Tibial artery (tissue), 4 donors: ENCODE results near the gene BPIFA3.

Source experiments
- DNase-seq, 2 donors: peaks; one replicate each; pipeline ENCODE4 v3.0.0-alpha.2; 2019
- H3K27ac ChIP-seq, 2 donors: fragments of 200-600 bp; sonication (generic) in 1 of 2; 1 replicate in 1 of 2; 2 replicates in 1 of 2; pipeline ENCODE4 v1.5.1; 2018 to 2019; ENCODE audit warnings: mild to moderate bottlenecking in 1 of 2
- H3K27me3 ChIP-seq, 2 donors: fragments of 200-600 bp; sonication (generic) in 1 of 2; one replicate each; pipeline versions ENCODE4 v1.5.1 to v1.6.0; 2016 to 2019
- H3K36me3 ChIP-seq, 3 donors: fragments of 200-600 bp; sonication (generic) in 2 of 3; one replicate each; pipeline ENCODE4 v1.5.1; 2016 to 2019; ENCODE audit warnings: mild to moderate bottlenecking in 2 of 3
- H3K4me1 ChIP-seq, 4 donors: fragments of 200-600 bp; sonication (generic) in 2 of 4; 1 replicate in 3 of 4; 2 replicates in 1 of 4; pipeline ENCODE4 v1.5.1; 2016 to 2019
- H3K4me3 ChIP-seq, 2 donors: fragments of 200-600 bp; sonication (generic) in 1 of 2; 1 replicate in 1 of 2; 2 replicates in 1 of 2; pipeline ENCODE4 v1.5.1; 2018 to 2019; ENCODE audit warnings: mild to moderate bottlenecking in 2 of 2
- H3K9me3 ChIP-seq, 3 donors: fragments of 200-600 bp; sonication (generic) in 1 of 3; one replicate each; pipeline ENCODE4 v1.5.1; 2016 to 2019
- intact Hi-C: fragments of 100-400 bp; cut with DNase I; formaldehyde crosslinking; loops from one replicate; pipeline ENCODE4 v1.15.0; 2023; ENCODE audit warnings: low total_unique reads
- TF ChIP-seq, protein P1 (sequence below), 2 experiments: fragments of 200-600 bp in 1 of 2; fragments of 450-650 bp in 1 of 2; IDR thresholded peaks; one replicate each; pipeline ENCODE4 v1.5.1; 2017 to 2019; ENCODE audit warnings: antibody characterized with exemption in 2 of 2, mild to moderate bottlenecking in 1 of 2, moderate library complexity in 1 of 2

The BPIFA3 gene

GRCh38 chr20:33202451-33202850 is 14.7 kb upstream of the BPIFA3 start:
- Histone ChIP-seq H3K27ac (no peak overlapping the region), H3K4me3 (no peak overlapping the region), H3K4me1 (no peaks in the 10 kb centered on the region), H3K9me3 (no peaks in the 10 kb centered on the region), H3K36me3 (no peaks in the 10 kb centered on the region), H3K27me3 (peaks cover 0 to 9% of the 10 kb centered on the region in 2 donors)
- intact Hi-C loops = no loop called here
- TF ChIP-seq, protein P1, sequence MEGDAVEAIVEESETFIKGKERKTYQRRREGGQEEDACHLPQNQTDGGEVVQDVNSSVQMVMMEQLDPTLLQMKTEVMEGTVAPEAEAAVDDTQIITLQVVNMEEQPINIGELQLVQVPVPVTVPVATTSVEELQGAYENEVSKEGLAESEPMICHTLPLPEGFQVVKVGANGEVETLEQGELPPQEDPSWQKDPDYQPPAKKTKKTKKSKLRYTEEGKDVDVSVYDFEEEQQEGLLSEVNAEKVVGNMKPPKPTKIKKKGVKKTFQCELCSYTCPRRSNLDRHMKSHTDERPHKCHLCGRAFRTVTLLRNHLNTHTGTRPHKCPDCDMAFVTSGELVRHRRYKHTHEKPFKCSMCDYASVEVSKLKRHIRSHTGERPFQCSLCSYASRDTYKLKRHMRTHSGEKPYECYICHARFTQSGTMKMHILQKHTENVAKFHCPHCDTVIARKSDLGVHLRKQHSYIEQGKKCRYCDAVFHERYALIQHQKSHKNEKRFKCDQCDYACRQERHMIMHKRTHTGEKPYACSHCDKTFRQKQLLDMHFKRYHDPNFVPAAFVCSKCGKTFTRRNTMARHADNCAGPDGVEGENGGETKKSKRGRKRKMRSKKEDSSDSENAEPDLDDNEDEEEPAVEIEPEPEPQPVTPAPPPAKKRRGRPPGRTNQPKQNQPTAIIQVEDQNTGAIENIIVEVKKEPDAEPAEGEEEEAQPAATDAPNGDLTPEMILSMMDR (IDR thresholded peaks at IDR 0.05) = no peak
- no peak for DNase-seq

DNA sequence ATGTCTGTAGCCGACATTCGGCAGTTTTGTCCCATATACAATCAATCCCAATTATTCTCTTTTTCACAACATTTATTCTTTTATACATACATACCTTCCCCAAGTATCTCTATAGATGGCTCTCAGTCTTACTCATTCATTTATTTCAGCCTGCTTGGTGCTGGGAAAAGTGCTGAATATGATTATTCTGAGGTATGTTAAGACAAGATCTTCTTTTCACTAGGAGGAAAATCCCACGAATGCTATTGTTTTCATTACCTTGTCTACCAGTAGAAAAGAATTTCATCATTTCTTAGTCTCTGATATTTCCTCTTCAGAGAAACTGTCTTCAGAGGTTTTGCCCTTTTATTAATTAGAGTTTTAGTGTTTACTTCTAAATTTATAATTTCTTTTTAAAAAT is 13.7 kb upstream of the BPIFA3 start:
- H3K4me1 ChIP-seq = no peaks in the 10 kb centered on the region
- peaks cover 0 to 9% of the 10 kb centered on the region in 2 donors for H3K27me3 ChIP-seq
- no peak overlapping the region for H3K4me3 ChIP-seq

DNA sequence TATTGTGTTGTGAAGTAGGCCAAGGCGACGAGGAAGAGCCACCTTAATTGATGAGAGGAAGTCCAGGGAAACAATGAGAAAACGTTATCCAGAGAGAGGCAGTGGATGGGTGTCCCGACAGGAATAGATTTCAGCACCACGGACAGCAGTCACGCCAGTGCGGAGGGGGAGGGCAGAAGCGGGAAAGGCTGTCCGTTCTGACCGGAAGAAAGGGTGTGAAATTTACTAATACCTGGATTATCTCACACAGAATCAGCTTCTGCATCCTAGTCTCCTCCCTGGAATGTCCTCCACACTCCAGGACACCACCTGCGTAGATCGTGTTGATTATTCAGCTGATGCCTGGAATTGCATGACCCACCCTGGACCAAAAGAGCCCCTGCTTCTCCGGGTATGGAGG is 7.4 kb upstream of the BPIFA3 start:
- Histone ChIP-seq H3K9me3 (no peaks in the 10 kb centered on the region), H3K27ac (no peak overlapping the region), H3K4me3 (no peak overlapping the region), H3K36me3 (no peaks in the 10 kb centered on the region), H3K27me3 (peaks cover 0 to 25% of the 10 kb centered on the region in 2 donors), H3K4me1 (no peaks in the 10 kb centered on the region)
- intact Hi-C loops = no loop called here
- TF ChIP-seq, protein P1 (IDR thresholded peaks at IDR 0.05) = no peak
- DNase-seq = peak; percentile 35 to 61

More for the DNA sequence above, 13.7 kb upstream of the BPIFA3 start:
- Histone ChIP-seq H3K36me3 (no peaks in the 10 kb centered on the region), H3K27ac (no peak overlapping the region), H3K9me3 (no peaks in the 10 kb centered on the region)
- no peak for DNase-seq
- intact Hi-C loops = no loop called here
- TF ChIP-seq, protein P1 (IDR thresholded peaks at IDR 0.05) = no peak

- H3K4me1 ChIP-seq = no peaks in the 10 kb centered on the region
- TF ChIP-seq, protein P1 (IDR thresholded peaks at IDR 0.05) = no peak
- no peaks in the 10 kb centered on the region for H3K9me3 ChIP-seq
- no peak for DNase-seq
- H3K27me3 ChIP-seq = peaks cover 0 to 25% of the 10 kb centered on the region in 2 donors
- no peaks in the 10 kb centered on the region for H3K36me3 ChIP-seq
- H3K27ac ChIP-seq = no peak overlapping the region
- intact Hi-C loops = no loop called here
- no peak overlapping the region for H3K4me3 ChIP-seq
These were observed 6.8 kb upstream of the BPIFA3 start for GRCh38 chr20:33210371-33210770.

DNA sequence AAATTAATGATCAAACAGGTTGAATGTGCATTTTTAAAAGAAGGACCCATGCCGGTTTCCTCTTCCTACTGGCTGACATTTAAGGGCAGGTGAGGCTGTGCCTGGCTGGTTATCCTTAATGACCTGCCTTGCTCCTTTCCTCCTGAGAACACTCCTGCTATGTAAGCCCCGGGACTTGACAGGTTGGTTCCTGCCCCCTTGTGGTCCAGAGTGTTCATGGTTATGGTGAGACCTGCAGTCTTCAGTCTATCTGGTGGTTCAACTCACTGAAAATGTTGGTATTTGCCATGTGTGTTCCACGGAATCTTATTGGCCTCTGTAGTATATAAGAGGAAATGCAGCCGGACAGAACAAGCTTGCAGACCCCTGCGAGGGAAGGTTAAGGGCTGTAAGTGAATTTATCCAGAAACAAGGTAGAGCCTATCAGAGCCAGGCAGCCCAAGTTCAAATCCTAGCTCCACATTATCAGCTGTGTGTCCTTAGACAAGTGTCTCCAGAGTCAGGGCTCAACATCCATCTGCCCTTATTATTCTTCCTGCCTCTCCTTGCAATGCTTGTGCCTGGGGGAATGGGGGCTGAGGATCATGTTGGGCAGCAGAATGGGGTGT is 5.2 kb upstream of the BPIFA3 start:
- Histone ChIP-seq H3K4me3 (no peak overlapping the region), H3K9me3 (no peaks in the 10 kb centered on the region), H3K27ac (no peak overlapping the region), H3K36me3 (no peaks in the 10 kb centered on the region), H3K4me1 (no peaks in the 10 kb centered on the region), H3K27me3 (peaks cover 0 to 17% of the 10 kb centered on the region in 2 donors)
- intact Hi-C loops = no loop called here
- TF ChIP-seq, protein P1 (IDR thresholded peaks at IDR 0.05) = no peak
- peak in 1 of 2 donors; percentile 39 for DNase-seq

DNA sequence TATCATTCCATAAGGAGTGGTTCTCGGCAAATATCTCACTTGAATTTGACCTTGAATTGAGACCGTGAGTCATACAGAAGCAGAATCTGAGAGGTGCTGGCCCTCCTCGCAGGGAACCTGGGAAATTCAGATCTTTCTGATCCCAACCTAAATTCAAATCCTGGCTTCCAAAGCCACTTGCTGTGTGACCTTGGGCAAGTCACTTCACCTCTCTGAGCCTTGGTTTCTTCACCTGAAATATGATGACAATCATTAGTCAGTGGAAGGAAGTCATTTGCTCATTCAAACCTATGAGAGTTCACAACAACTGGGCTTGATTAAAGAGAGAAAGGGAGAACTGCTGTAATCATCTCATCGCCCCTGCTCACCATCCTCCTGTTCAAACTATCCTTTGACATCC is 7.2 kb downstream of the BPIFA3 start:
- peaks cover 0 to 26% of the 10 kb centered on the region in 2 donors for H3K27me3 ChIP-seq
- TF ChIP-seq, protein P1 (IDR thresholded peaks at IDR 0.05) = no peak
- H3K36me3 ChIP-seq = no peaks in the 10 kb centered on the region
- H3K9me3 ChIP-seq = no peaks in the 10 kb centered on the region
- H3K27ac ChIP-seq = no peak overlapping the region
- no peaks in the 10 kb centered on the region for H3K4me1 ChIP-seq
- no peak for DNase-seq
- H3K4me3 ChIP-seq = no peak overlapping the region
- intact Hi-C loops = no loop called here
